ENCODE results near the gene C1orf21.

DNA sequence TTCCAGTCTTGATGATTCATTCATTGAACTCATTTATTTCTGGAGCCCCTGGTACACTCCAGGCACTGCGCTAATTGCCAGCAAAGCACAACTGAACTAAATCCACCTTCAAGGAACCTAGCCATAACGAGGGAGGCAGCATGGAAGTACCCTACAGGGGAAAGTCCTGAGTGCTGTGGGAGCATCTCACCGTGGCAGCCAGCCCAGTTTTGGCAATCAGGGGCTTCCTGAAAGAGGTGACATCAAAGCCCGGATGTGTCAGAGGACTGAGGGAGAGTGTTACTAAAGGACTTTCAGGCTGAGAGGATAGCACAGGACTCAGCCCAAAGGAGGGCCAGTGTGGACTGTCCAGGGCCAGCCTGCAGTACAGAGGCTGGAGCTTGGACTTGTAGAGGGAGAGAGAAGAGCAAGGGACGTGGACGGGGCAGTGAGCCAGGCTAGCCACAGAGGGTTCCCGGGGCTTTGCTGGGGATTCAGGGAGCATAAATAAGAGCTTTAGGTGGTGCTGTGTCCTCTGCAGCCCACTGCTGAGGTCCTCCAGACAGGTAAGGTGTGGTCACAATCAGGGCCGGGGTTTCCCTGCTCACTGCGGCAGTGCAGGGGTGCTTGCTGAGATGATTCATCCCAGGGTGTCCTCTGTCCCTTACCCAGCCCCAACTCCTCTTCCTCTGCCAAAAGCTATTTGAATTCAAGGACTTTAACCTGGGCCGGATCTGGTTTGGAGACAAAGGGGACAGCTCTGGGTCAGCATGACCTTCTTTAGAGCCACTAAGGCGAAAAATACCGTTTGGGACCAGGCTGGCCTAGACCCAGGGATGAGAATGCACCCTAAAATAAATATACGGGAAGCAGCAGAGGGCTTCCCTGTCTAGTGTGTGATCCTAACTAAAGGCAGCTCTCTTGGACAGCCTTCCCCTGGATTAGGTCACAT is 239.5 kb downstream of the C1orf21 start:
- TF ChIP-seq, protein P1, sequence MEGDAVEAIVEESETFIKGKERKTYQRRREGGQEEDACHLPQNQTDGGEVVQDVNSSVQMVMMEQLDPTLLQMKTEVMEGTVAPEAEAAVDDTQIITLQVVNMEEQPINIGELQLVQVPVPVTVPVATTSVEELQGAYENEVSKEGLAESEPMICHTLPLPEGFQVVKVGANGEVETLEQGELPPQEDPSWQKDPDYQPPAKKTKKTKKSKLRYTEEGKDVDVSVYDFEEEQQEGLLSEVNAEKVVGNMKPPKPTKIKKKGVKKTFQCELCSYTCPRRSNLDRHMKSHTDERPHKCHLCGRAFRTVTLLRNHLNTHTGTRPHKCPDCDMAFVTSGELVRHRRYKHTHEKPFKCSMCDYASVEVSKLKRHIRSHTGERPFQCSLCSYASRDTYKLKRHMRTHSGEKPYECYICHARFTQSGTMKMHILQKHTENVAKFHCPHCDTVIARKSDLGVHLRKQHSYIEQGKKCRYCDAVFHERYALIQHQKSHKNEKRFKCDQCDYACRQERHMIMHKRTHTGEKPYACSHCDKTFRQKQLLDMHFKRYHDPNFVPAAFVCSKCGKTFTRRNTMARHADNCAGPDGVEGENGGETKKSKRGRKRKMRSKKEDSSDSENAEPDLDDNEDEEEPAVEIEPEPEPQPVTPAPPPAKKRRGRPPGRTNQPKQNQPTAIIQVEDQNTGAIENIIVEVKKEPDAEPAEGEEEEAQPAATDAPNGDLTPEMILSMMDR (conservative IDR thresholded peaks at IDR 0.05; ENCODE audit: low read depth, low read length), result no peak
- TF ChIP-seq MAZ (IDR thresholded peaks at IDR 0.05; ENCODE audit: borderline replicate concordance, low read depth, low read length) (no peak), POLR2A (IDR thresholded peaks at IDR 0.05; ENCODE audit: low read depth, low read length) (no peak)
- TF ChIP-seq, protein P2, sequence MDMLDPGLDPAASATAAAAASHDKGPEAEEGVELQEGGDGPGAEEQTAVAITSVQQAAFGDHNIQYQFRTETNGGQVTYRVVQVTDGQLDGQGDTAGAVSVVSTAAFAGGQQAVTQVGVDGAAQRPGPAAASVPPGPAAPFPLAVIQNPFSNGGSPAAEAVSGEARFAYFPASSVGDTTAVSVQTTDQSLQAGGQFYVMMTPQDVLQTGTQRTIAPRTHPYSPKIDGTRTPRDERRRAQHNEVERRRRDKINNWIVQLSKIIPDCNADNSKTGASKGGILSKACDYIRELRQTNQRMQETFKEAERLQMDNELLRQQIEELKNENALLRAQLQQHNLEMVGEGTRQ (IDR thresholded peaks at IDR 0.05; ENCODE audit: low read depth, low read length), result no peak
